B cell (primary cell): ENCODE measurements around the gene RAB31.

Experiments
- CTCF ChIP-seq: fragments of 200-600 bp; IDR thresholded peaks from one replicate; pipeline ENCODE4 v1.8.0; 2022; ENCODE audit warnings: antibody characterized with exemption, mild to moderate bottlenecking
- EZH2 ChIP-seq: IDR thresholded peaks from 2 replicates; pipeline ENCODE4 v1.6.1; 2012; ENCODE audit warnings: borderline replicate concordance, low read depth, mild to moderate bottlenecking, moderate library complexity, low read length; ENCODE audit not compliant: insufficient read depth, poor library complexity, severe bottlenecking

- TF ChIP-seq CTCF (no peak), EZH2 (no peak)
Measured at GRCh38 chr18:9679125-9679524, 29.0 kb upstream of the RAB31 start.
